H9 (cell line): ENCODE data around the gene SPATA31E1. TPM values are rescaled to one million over a fixed set of nuclear protein-coding genes. Genes with fewer than 3 reads are reported as not detected.
"Not testable (repeated sequence)": the region's sequence is repeated elsewhere in the genome, so short reads cannot be mapped to it uniquely, and the experiment has no call there.

ENCODE experiments used
- DNase-seq: peaks from one replicate; pipeline ENCODE4 v3.0.0-alpha.2; 2017
- H2AFZ ChIP-seq: one replicate; pipeline ENCODE4 v1.6.1; 2013; ENCODE audit warnings: mild to moderate bottlenecking, low read length, control low read depth, moderate library complexity
- H2AK5ac ChIP-seq: 2 replicates; pipeline ENCODE4 v1.6.1; 2013; ENCODE audit warnings: low read length, control low read depth, mixed read lengths; ENCODE audit not compliant: insufficient read length
- H2BK120ac ChIP-seq: one replicate; pipeline ENCODE4 v1.6.1; 2013; ENCODE audit warnings: low read depth, mild to moderate bottlenecking, low read length, control low read depth, inconsistent platforms; ENCODE audit not compliant: poor library complexity, severe bottlenecking
- H2BK12ac ChIP-seq: 2 replicates; pipeline ENCODE4 v1.6.1; 2013; ENCODE audit warnings: low read length, control low read depth, mixed read lengths, low read depth; ENCODE audit not compliant: insufficient read length
- H2BK15ac ChIP-seq: 2 replicates; pipeline ENCODE4 v1.6.1; 2013; ENCODE audit warnings: low read depth, low read length, control low read depth
- H2BK20ac ChIP-seq: one replicate; pipeline ENCODE4 v1.6.1; 2013; ENCODE audit warnings: low read depth, mild to moderate bottlenecking, low read length, control low read depth, inconsistent platforms; ENCODE audit not compliant: poor library complexity, severe bottlenecking
- H2BK5ac ChIP-seq: 2 replicates; pipeline ENCODE4 v1.6.1; 2013; ENCODE audit warnings: low read length, control low read depth, mixed read lengths; ENCODE audit not compliant: insufficient read length
- H3K14ac ChIP-seq: 2 replicates; pipeline ENCODE4 v1.6.1; 2013; ENCODE audit warnings: low read length, control low read depth; ENCODE audit not compliant: insufficient read depth
- H3K18ac ChIP-seq: 2 replicates; pipeline ENCODE4 v1.6.1; 2013; ENCODE audit warnings: low read depth, mild to moderate bottlenecking, mixed read lengths, low read length, control low read depth; ENCODE audit not compliant: insufficient read length
- H3K23ac ChIP-seq: 2 replicates; pipeline ENCODE4 v1.6.1; 2013; ENCODE audit warnings: low read length, control low read depth, mixed read lengths, low read depth; ENCODE audit not compliant: insufficient read length
- H3K23me2 ChIP-seq: 2 replicates; pipeline ENCODE4 v1.6.1; 2013; ENCODE audit warnings: low read depth, mild to moderate bottlenecking, mixed read lengths, low read length, control low read depth; ENCODE audit not compliant: insufficient read length, poor library complexity, severe bottlenecking
- H3K27ac ChIP-seq: 2 replicates; pipeline ENCODE4 v1.5.1; 2013; ENCODE audit warnings: low read length, control low read depth, mixed read lengths, low read depth; ENCODE audit not compliant: insufficient read length
- H3K27me3 ChIP-seq: 2 replicates; pipeline ENCODE4 v1.6.1; 2013; ENCODE audit warnings: low read length, control low read depth, inconsistent platforms; ENCODE audit not compliant: insufficient read depth
- H3K4ac ChIP-seq: 2 replicates; pipeline ENCODE4 v1.6.1; 2013; ENCODE audit warnings: low read depth, mild to moderate bottlenecking, control low read depth, inconsistent platforms, low read length, moderate library complexity
- H3K4me1 ChIP-seq: 2 replicates; pipeline ENCODE4 v1.6.1; 2013; ENCODE audit warnings: low read length, control low read depth, inconsistent platforms; ENCODE audit not compliant: insufficient read depth
- H3K4me2 ChIP-seq: 2 replicates; pipeline ENCODE4 v1.6.1; 2013; ENCODE audit warnings: low read length, control low read depth, mixed read lengths; ENCODE audit not compliant: insufficient read length, insufficient read depth
- H3K56ac ChIP-seq: 2 replicates; pipeline ENCODE4 v1.6.1; 2013; ENCODE audit warnings: low read depth, mild to moderate bottlenecking, mixed read lengths, low read length, control low read depth; ENCODE audit not compliant: insufficient read length
- H3K79me1 ChIP-seq: 2 replicates; pipeline ENCODE4 v1.6.1; 2013; ENCODE audit warnings: low read depth, mild to moderate bottlenecking, moderate library complexity, low read length, control low read depth, inconsistent platforms; ENCODE audit not compliant: insufficient read depth, poor library complexity, severe bottlenecking
- H3K79me2 ChIP-seq: 2 replicates; pipeline ENCODE4 v1.6.1; 2013; ENCODE audit warnings: low read length, control low read depth, inconsistent platforms; ENCODE audit not compliant: insufficient read depth
- H3K9ac ChIP-seq: 2 replicates; pipeline ENCODE4 v1.6.1; 2013; ENCODE audit warnings: low read length, control low read depth, mixed read lengths; ENCODE audit not compliant: insufficient read length; ENCODE audit errors: extremely low read depth
- H3K9me3 ChIP-seq: one replicate; pipeline ENCODE4 v1.6.1; 2013; ENCODE audit warnings: low read depth, low read length, inconsistent platforms; ENCODE audit not compliant: control insufficient read depth
- H3T11ph ChIP-seq: one replicate; pipeline ENCODE4 v1.6.1; 2013; ENCODE audit warnings: mild to moderate bottlenecking, low read length, control low read depth, inconsistent platforms
- H4K20me1 ChIP-seq: one replicate; pipeline ENCODE4 v1.6.1; 2013; ENCODE audit not compliant: control insufficient read depth, insufficient read length, insufficient read depth
- H4K5ac ChIP-seq: 2 replicates; pipeline ENCODE4 v1.6.1; 2013; ENCODE audit warnings: low read depth, mild to moderate bottlenecking, mixed read lengths, low read length, control low read depth; ENCODE audit not compliant: insufficient read length
- H4K8ac ChIP-seq: replicated peaks from 2 replicates; pipeline ENCODE4 v1.6.1; 2013; ENCODE audit warnings: low read length, control low read depth, mixed read lengths, low read depth; ENCODE audit not compliant: insufficient read length
- H4K91ac ChIP-seq: 2 replicates; pipeline ENCODE4 v1.6.1; 2013; ENCODE audit warnings: low read depth, mild to moderate bottlenecking, moderate library complexity, mixed read lengths, low read length, control low read depth; ENCODE audit not compliant: insufficient read length
- H3K27ac Mint-ChIP-seq, 3 experiments: 2 replicates in 2 of 3; 3 replicates in 1 of 3; pipeline ENCODE4 v1.8.0; 2020 to 2021; ENCODE audit warnings: mixed read lengths in 3 of 3, mild to moderate bottlenecking in 1 of 3, moderate library complexity in 1 of 3
- H3K27me3 Mint-ChIP-seq: 2 replicates; pipeline ENCODE4 v1.8.0; 2021; ENCODE audit warnings: low read depth, mild to moderate bottlenecking, moderate library complexity, mixed read lengths
- H3K36me3 Mint-ChIP-seq, 3 experiments: 2 replicates in 2 of 3; 3 replicates in 1 of 3; pipeline ENCODE4 v1.8.0; 2020 to 2021; ENCODE audit warnings: low read depth in 3 of 3, mixed read lengths in 3 of 3; ENCODE audit not compliant: insufficient read depth in 1 of 3
- H3K4me1 Mint-ChIP-seq, 2 experiments: 2 replicates each; pipeline ENCODE4 v1.8.0; 2020; ENCODE audit warnings: mixed read lengths in 2 of 2
- H3K4me3 Mint-ChIP-seq, 2 experiments: 2 replicates in 1 of 2; 3 replicates in 1 of 2; pipeline ENCODE4 v1.8.0; 2020 to 2021; ENCODE audit warnings: mild to moderate bottlenecking in 2 of 2, mixed read lengths in 2 of 2, moderate library complexity in 1 of 2
- H3K9me3 Mint-ChIP-seq, 2 experiments: 2 replicates in 1 of 2; 3 replicates in 1 of 2; pipeline ENCODE4 v1.8.0; 2020; ENCODE audit warnings: mild to moderate bottlenecking in 2 of 2, mixed read lengths in 2 of 2, moderate library complexity in 1 of 2
- WGBS: extraction: QIAGEN DNeasy Blood & Tissue Kit; methylation state at CpG from one replicate; pipeline ENCODE4 v1.1.7; 2013; ENCODE audit warnings: missing lambda C conversion rate, low lambda C conversion rate, mixed read lengths; ENCODE audit not compliant: insufficient read length; ENCODE audit errors: extremely low coverage; 5-methylcytosine and 5-hydroxymethylcytosine counted together
- total RNA-seq: library from RNA; stranded (reverse); gene quantifications from 2 replicates; pipeline ENCODE4 v1.2.1, GENCODE V29; 2021

The SPATA31E1 gene
- total RNA-seq, 1 experiment from 2014 or later = 0.09 TPM

DNA sequence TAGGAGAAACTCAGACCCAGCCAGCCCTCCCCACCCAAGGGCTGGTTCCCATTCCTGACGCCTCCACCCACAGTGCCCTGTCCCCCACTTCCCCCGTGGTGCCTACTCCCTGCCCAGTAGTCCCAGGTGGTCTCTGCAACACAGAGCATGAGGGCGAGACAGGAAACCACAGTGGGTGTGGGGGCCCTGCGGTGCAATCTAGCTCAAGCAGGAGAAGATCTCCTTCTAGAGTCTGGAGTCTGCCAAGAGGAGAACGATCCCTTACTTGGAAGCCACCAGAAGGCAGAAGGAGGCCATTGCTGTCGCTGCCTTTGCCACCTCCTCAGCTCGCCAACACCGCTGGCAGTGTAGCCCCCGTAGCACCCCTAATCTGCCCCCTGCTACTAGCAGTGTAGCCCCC is 55.2 kb downstream of the SPATA31E1 start:
- H2AK5ac ChIP-seq, H3K23ac ChIP-seq, H3K9ac ChIP-seq, H4K5ac ChIP-seq, H2BK15ac ChIP-seq, H3K27ac Mint-ChIP-seq, H3K9me3 ChIP-seq, H2AFZ ChIP-seq, H3K4me2 ChIP-seq, H3K56ac ChIP-seq, H3K4me3 Mint-ChIP-seq, H2BK5ac ChIP-seq, H3K36me3 Mint-ChIP-seq, H3K4me1 Mint-ChIP-seq, H3K23me2 ChIP-seq, H2BK20ac ChIP-seq, H3K27ac ChIP-seq, DNase-seq, H4K20me1 ChIP-seq, H2BK120ac ChIP-seq, H3K18ac ChIP-seq, H3K79me1 ChIP-seq, H3K27me3 Mint-ChIP-seq, H3T11ph ChIP-seq, H4K8ac ChIP-seq, H2BK12ac ChIP-seq, H4K91ac ChIP-seq, H3K4me1 ChIP-seq, H3K79me2 ChIP-seq, H3K9me3 Mint-ChIP-seq, H3K14ac ChIP-seq, H3K4ac ChIP-seq, H3K27me3 ChIP-seq: not testable (repeated sequence)
- WGBS = no CpG with 5 or more reads among the region's 9 CpGs

- no CpG with 5 or more reads among the region's 12 CpGs for WGBS
- H3K18ac ChIP-seq, H3K27me3 Mint-ChIP-seq, H3T11ph ChIP-seq, H3K9me3 Mint-ChIP-seq, H3K23ac ChIP-seq, H2BK20ac ChIP-seq, H2BK15ac ChIP-seq, H3K56ac ChIP-seq, H3K9ac ChIP-seq, H3K4ac ChIP-seq, H2BK12ac ChIP-seq, H4K20me1 ChIP-seq, H2BK120ac ChIP-seq, H3K4me3 Mint-ChIP-seq, DNase-seq, H3K4me1 ChIP-seq, H3K79me2 ChIP-seq, H3K27ac Mint-ChIP-seq, H3K36me3 Mint-ChIP-seq, H3K23me2 ChIP-seq, H3K9me3 ChIP-seq, H3K79me1 ChIP-seq, H4K8ac ChIP-seq, H3K27me3 ChIP-seq, H3K27ac ChIP-seq, H2AK5ac ChIP-seq, H3K4me1 Mint-ChIP-seq, H3K4me2 ChIP-seq, H4K91ac ChIP-seq, H3K14ac ChIP-seq, H2BK5ac ChIP-seq, H4K5ac ChIP-seq, H2AFZ ChIP-seq: not testable (repeated sequence)
Observed at GRCh38 chr9:87938336-87938735, 55.7 kb downstream of the SPATA31E1 start.

Other genes starting within 250 kb of the SPATA31E1 start
- 28.9 and 33.4 TPM in 2 replicates for gene CTSL, start 156.8 kb upstream of the SPATA31E1 start, total RNA-seq
- gene SPATA31C1, start 35.1 kb downstream of the SPATA31E1 start, total RNA-seq = 0.15 TPM in 2 replicates
- gene CDK20, start 91.7 kb downstream of the SPATA31E1 start, total RNA-seq = 3.1 and 3.6 TPM in 2 replicates